HG03095 (cell line): Measurements from ENCODE around the gene JDP2.

ENCODE experiments used
- ATAC-seq: cut with Tn5 transposase; IDR thresholded peaks from one replicate; pipeline ENCODE4 v1.9.1; 2021; ENCODE audit warnings: moderate library complexity; ENCODE audit not compliant: unreplicated experiment

The JDP2 gene

DNA sequence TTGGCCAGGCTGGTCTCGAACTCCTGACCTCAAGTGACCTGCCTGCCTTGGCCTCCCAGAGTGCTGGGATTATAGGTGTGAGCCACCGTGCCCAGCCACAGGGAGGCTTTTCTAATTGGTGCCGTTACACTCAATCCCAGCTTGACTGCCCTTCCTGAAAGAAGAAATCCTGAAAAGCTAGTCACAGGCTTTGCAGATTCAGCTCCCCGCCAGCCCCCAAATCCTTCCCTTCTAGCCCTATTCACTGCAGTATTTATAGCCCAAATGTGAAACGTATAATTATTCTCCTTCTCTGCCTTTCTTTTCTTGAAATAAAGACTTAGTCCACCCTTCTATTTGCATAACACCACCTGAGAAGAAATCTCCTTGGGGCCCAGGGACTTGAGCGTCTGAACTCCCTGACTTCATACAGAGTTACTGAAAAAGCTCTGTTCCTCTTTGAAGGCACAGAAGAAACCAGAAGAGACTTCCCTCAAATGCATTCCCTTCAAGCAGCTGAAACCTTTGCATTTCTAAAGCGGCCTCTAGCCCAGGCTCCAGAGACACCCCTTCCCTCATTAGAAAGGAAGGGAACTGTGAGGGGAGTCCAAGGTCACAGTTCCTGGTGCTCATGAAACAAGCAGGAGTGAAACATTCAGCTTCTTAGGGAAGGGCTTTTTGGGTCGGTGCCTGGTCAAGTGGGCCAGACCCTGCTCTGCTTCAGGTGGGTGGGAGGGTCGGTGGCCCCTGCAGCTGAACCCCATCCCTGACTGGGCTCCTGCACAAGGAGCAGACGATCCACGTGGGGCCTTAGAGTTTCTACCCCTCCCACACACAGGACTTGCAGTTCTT lies 52.2 kb downstream of the JDP2 start:
- peak; percentile 72 for ATAC-seq

DNA sequence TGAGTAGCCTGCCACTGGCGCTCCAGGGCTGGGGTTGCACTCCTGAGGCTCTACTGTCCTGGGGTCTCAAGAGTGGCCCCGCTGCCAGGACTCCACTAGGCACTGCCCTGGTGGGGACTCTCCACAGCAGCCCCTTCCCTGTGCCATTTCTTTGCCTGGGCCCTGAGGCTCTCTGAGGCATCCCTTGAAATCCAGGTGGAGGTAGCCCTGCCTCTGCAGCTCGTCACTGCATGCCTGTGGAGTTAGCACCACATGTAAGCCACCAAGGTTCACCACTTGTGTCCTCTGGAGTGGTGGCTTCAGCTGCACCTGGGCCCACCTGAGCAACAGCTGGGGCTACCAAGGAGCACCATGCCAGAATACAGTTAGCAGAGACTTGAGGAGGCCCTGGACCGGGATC lies 54.5 kb downstream of the JDP2 start:
- no peak for ATAC-seq

GRCh38 chr14:75484711-75485429 lies 57.0 kb downstream of the JDP2 start:
- no peak for ATAC-seq

GRCh38 chr14:75486318-75486717 lies 58.5 kb downstream of the JDP2 start:
- no peak for ATAC-seq

- peak; percentile 60 for ATAC-seq
These were observed 59.4 kb downstream of the JDP2 start for GRCh38 chr14:75487155-75487671.

DNA sequence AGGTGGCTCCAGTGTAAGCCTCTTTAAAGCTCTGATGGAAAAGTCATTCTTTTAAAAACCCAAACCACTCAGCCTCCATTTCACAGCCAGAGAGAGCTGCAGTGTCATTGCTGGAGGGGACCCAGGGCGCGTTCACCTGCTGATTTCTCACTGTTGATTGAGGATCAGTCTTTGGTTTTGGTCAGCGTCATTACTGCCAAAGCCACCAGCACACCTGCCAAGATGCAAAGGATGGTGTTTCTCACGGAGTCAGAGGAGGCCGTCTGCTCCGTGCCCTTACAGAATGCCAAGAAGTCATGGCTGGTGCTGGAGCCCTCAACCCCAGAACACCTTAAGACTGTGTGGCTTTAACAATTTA lies 61.6 kb downstream of the JDP2 start:
- no peak for ATAC-seq

- no peak for ATAC-seq
These were observed 63.7 kb downstream of the JDP2 start for GRCh38 chr14:75491376-75491978.

GRCh38 chr14:75492832-75493591 lies 65.2 kb downstream of the JDP2 start:
- ATAC-seq: no peak

- no peak for ATAC-seq
These were observed 65.8 kb downstream of the JDP2 start for GRCh38 chr14:75493592-75494087.

DNA sequence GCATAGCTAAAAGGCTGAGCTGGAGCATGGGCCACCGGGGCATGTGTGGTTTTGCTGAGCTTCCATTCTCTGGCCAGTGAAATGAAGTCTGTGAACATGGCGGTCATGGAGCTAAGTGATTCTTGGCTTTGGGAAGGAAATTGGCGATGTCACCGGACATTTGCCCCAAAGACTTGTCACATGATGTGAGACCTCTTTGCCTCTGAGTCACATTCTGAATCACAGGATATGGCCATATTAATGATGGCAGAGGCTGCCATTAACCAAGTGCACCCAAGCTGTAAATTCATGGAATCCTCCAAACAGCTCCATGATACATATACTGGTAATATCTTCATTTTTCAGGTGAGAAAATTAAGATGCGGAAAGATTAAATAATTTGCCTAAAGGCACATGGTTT lies 67.1 kb downstream of the JDP2 start:
- no peak for ATAC-seq

- ATAC-seq: no peak
These were observed 67.6 kb downstream of the JDP2 start for GRCh38 chr14:75495399-75495798.

DNA sequence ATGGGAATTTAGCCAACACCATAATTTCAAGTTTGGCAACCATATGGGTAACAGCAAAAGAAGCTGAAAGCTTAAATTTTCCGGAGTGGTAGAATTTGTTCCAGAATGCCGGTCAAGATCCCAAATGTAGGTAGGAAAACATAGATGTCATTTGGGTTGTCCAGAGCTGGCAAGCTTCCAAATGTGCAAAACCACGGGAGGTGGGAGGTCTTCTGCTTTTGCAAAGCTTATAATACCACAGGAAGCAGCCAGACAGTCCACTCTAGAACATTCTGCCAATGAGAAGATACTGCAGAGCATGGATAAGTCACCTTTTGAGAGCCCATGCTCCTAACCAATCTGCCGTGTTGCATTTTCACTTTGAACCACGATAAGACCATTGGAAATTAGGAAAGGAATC lies 68.1 kb downstream of the JDP2 start:
- ATAC-seq: no peak

DNA sequence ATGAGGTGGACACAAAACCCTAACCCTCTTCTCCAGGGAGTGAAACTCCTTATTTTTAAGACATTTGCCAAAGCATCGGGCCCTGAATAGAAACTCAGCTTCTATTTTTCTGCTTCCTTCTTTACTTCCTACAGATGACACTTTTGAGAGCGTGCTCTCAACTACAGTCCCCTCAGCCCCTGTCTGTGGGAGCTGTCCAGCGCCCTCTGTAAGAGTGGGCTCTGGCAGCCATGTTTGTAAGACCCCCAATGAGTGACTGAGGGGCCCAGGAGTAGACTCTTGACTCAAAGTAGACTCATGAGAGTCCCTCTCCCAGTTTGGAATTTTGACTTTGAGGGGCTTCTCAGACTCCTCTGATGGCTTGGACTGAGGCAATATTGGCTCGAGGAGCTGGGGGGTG lies 68.9 kb downstream of the JDP2 start:
- no peak for ATAC-seq

- ATAC-seq: peak; percentile 40
These were observed 69.4 kb downstream of the JDP2 start for GRCh38 chr14:75497191-75497590.

- ATAC-seq: no peak
These were observed 69.9 kb downstream of the JDP2 start for GRCh38 chr14:75497701-75498100.

DNA sequence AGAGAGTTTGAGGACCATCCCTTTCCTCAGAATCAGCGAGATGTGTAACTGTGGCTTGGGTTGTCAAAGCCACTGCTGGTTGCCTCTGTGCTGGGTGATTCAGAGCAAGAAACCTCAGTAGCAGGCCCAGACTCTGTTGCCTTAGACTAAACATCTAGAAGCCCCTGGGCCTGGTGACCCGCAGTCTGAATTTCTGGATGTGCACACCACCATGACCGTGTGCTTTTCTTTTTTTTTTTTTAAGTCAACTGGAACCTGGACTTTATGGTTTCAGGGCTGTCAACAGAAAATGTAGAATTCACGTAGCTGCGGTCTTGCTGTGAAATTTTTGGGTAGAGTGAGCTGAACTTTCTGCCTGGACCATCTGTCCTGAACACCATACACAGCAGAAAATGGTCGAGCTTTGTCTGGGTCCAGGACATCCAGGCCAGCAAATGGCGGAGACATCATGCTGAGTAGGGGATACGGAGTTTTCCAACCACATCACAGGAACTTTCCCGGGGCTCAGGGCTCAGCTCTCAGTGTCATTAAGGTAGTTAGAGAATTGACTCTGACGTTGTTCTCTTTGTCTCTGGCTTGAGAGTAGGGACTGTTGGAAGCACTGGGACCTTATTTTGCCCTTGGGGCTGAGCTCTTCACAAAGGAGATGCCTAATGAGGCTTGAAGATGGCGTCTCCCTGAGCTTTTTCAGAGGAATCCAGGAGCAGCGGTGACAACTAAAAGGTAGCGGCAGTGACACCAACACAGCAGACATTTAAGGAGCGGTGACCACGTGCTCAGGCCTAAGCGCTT lies 71.5 kb downstream of the JDP2 start:
- peak; percentile 50 for ATAC-seq

DNA sequence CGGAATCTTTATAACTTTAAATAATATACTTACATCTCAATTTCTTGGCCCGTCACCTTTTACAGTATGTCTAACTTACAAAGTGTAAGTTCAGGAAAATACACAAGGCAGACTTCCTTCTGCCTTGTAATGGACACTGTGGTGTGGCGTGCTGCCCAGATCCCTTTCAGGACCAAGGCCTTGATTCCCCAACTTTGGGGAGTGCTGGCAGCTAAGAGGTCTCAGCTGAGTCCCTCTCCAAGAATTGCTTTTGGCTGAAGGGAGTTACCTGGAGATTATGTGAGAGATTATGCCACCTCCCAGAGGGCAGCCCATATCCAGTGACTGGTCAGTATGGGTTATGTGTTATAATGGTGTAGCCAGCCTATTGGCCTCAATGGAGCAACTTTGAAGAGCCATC lies 73.3 kb downstream of the JDP2 start:
- no peak for ATAC-seq

DNA sequence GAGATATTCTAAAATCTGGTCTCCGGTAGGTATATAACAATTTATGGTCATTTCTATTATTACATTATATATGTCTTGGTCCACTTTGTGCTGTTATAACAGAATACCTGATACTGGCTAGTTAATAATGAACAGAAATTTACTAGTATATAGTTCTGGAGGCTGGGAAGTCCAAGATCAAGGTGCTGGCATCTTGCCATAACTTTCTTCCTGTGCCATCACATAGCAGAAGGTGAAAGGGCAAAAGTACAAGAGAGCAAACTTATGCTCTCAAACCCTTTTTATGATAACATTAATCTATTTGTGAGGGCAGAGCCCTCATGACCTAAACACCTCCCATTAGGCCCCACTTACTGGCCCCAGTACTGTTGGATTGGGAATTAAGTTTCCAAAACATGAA lies 76.6 kb downstream of the JDP2 start:
- ATAC-seq: no peak

- ATAC-seq: no peak
These were observed 79.1 kb downstream of the JDP2 start for GRCh38 chr14:75506930-75507329.

- no peak for ATAC-seq
These were observed 82.7 kb downstream of the JDP2 start for GRCh38 chr14:75510547-75510946.
